HepG2 (cell line): Measurements from ENCODE around the gene GLCE. TPM values are rescaled to one million over a fixed set of nuclear protein-coding genes. Genes with fewer than 3 reads are reported as not detected.

Experiments used
- ATAC-seq: fragments of 200-7000 bp; cut with Tn5 transposase; 3 replicates; pipeline ENCODE4 v1.9.1; 2020; ENCODE audit warnings: mild to moderate bottlenecking, moderate library complexity
- BruUV-seq: library from RNA; stranded (reverse); fragments of 400-500 nt; replicated peaks from 2 replicates; lab custom pipeline; 2021; lab: Mats Ljungman, UMichigan
- CTCF ChIA-PET: fragments of 300-600 bp; formaldehyde crosslinking; extraction: SDS; loops from one replicate; lab custom pipeline; 2021; ENCODE audit warnings: low total read pairs, inconsistent platforms, low intra/inter-chr PET ratio; lab: Yijun Ruan, JAX
- POLR2A ChIA-PET: fragments of 350-600 bp; sonication (Branson Sonifier 250); formaldehyde crosslinking; loops from one replicate; lab custom pipeline; 2020; ENCODE audit warnings: antibody characterized with exemption, inconsistent platforms; lab: Yijun Ruan, JAX
- DNase-seq: peaks from one replicate; pipeline ENCODE4 v3.0.0-alpha.2; 2015; ENCODE audit warnings: low spot score
- FAIRE-seq: peaks from 3 replicates; lab custom pipeline; 2011; peaks lifted over from hg19 to GRCh38; lab: Jason Lieb, UNC
- H2AFZ ChIP-seq: one replicate; pipeline ENCODE4 v1.6.1; 2011; ENCODE audit warnings: low read length, inconsistent platforms
- H3K27ac ChIP-seq: fragments of 300-600 bp; 3 replicates; pipeline ENCODE4 v1.8.0; 2011; ENCODE audit warnings: mixed run types, mild to moderate bottlenecking, mixed read lengths, low read length, inconsistent platforms; ENCODE audit not compliant: insufficient read depth; ENCODE audit errors: extremely low read length
- H3K27me3 ChIP-seq, 2 experiments: fragments of 200-600 bp in 1 of 2; 2 replicates in 1 of 2; 3 replicates in 1 of 2; pipeline versions ENCODE4 v1.6.0 to v1.8.0; 2011; ENCODE audit warnings: low read length in 2 of 2, mild to moderate bottlenecking in 2 of 2, moderate library complexity in 2 of 2, inconsistent platforms in 1 of 2; ENCODE audit not compliant: insufficient read depth in 2 of 2, control insufficient read depth in 1 of 2
- H3K36me3 ChIP-seq, 2 experiments: fragments of 200-600 bp in 1 of 2; replicated peaks in 1 of 2; 2 replicates in 1 of 2; 3 replicates in 1 of 2; pipeline versions ENCODE4 v1.5.1 to v1.8.0; 2011; ENCODE audit warnings: low read length in 2 of 2, inconsistent platforms in 1 of 2; ENCODE audit not compliant: insufficient read depth in 2 of 2, control insufficient read depth in 1 of 2
- H3K4me1 ChIP-seq: 2 replicates; pipeline ENCODE4 v1.5.1; 2012; ENCODE audit warnings: low read length, inconsistent platforms; ENCODE audit not compliant: insufficient read depth
- H3K4me2 ChIP-seq: 2 replicates; pipeline ENCODE4 v1.6.0; 2011; ENCODE audit warnings: low read depth, low read length, inconsistent platforms
- H3K4me3 ChIP-seq, 3 experiments: fragments of 200-600 bp in 1 of 3; sonication (generic), shearing (Covaris generic) in 1 of 3; replicated peaks in 1 of 3; 2 replicates each; pipeline ENCODE4 v1.5.1; 2011 to 2016; ENCODE audit warnings: low read length in 3 of 3, inconsistent platforms in 2 of 3, low read depth in 2 of 3, mild to moderate bottlenecking in 2 of 3, control low read depth in 1 of 3, mixed read lengths in 1 of 3; ENCODE audit not compliant: insufficient read depth in 1 of 3
- H3K79me2 ChIP-seq: one replicate; pipeline ENCODE4 v1.6.1; 2011; ENCODE audit warnings: low read length, inconsistent platforms; ENCODE audit not compliant: insufficient read depth
- H3K9ac ChIP-seq: 2 replicates; pipeline ENCODE4 v1.6.0; 2011; ENCODE audit warnings: mild to moderate bottlenecking, low read depth, low read length, inconsistent platforms; ENCODE audit not compliant: insufficient read depth
- H3K9me3 ChIP-seq: 2 replicates; pipeline ENCODE4 v1.5.1; 2012; ENCODE audit warnings: mild to moderate bottlenecking, low read length
- H4K20me1 ChIP-seq: 2 replicates; pipeline ENCODE4 v1.6.0; 2011; ENCODE audit warnings: inconsistent platforms, mild to moderate bottlenecking, low read length, moderate library complexity; ENCODE audit not compliant: insufficient read depth
- ASH2L ChIP-seq: fragments of 300-600, 200-600 bp; sonication (generic); IDR thresholded peaks from 2 replicates; pipeline ENCODE4 v1.7.0; 2017; ENCODE audit warnings: low read depth, mild to moderate bottlenecking, moderate library complexity, mixed read lengths, low read length; ENCODE audit not compliant: insufficient read length
- CEBPB ChIP-seq: IDR thresholded peaks from 2 replicates; pipeline ENCODE4 v1.6.1; 2011; ENCODE audit warnings: low read depth, low read length, improper control_type of control experiment, borderline replicate concordance
- FOXA3 ChIP-seq: IDR thresholded peaks from 2 replicates; pipeline ENCODE4 v1.6.1; 2016; ENCODE audit warnings: missing genetic modification reagents, missing compliant biosample characterization
- FOXJ3 ChIP-seq: sonication (generic); formaldehyde crosslinking; IDR thresholded peaks from 2 replicates; pipeline ENCODE4 v1.4.0; 2020; ENCODE audit warnings: missing genetic modification reagents, mild to moderate bottlenecking, borderline replicate concordance
- HNF4A ChIP-seq: sonication (generic); formaldehyde crosslinking; IDR thresholded peaks from 2 replicates; pipeline ENCODE4 v1.4.0; 2020; ENCODE audit warnings: missing genetic modification reagents
- MED1 ChIP-seq: sonication (generic); formaldehyde crosslinking; IDR thresholded peaks from 2 replicates; pipeline ENCODE4 v1.4.0; 2020; ENCODE audit warnings: missing genetic modification reagents
- MXI1 ChIP-seq: IDR thresholded peaks from 3 replicates; pipeline ENCODE4 v1.6.1; 2012; ENCODE audit warnings: low read depth, low read length, inconsistent platforms, borderline replicate concordance
- NR2F1 ChIP-seq, 2 experiments: fragments of 450-650 bp in 1 of 2; formaldehyde crosslinking in 1 of 2; IDR thresholded peaks; 2 replicates each; pipeline versions ENCODE4 v1.5.0 to v1.6.1; 2016 to 2020; ENCODE audit warnings: mild to moderate bottlenecking in 1 of 2, missing compliant biosample characterization in 1 of 2, missing genetic modification reagents in 1 of 2, moderate library complexity in 1 of 2
- PHF21A ChIP-seq: sonication (generic); formaldehyde crosslinking; IDR thresholded peaks from 2 replicates; pipeline ENCODE4 v1.5.0; 2020; ENCODE audit warnings: mild to moderate bottlenecking, missing genetic modification reagents
- RFX1 ChIP-seq: fragments of 450-650 bp; IDR thresholded peaks from 2 replicates; pipeline ENCODE4 v1.6.1; 2017
- RFX3 ChIP-seq: IDR thresholded peaks from 2 replicates; pipeline ENCODE4 v1.6.1; 2016; ENCODE audit warnings: missing biosample characterization, missing genetic modification reagents
- SOX5 ChIP-seq: IDR thresholded peaks from 2 replicates; pipeline ENCODE4 v1.6.1; 2016; ENCODE audit warnings: borderline replicate concordance
- ZKSCAN5 ChIP-seq: sonication (generic); formaldehyde crosslinking; IDR thresholded peaks from 2 replicates; pipeline ENCODE4 v1.5.1; 2020; ENCODE audit warnings: mild to moderate bottlenecking, missing genetic modification reagents
- ZNF235 ChIP-seq: sonication (generic); formaldehyde crosslinking; IDR thresholded peaks from 2 replicates; pipeline ENCODE4 v1.8.1; 2023; ENCODE audit warnings: mild to moderate bottlenecking, missing genetic modification reagents, borderline replicate concordance
- ZNF629 ChIP-seq: sonication (generic); formaldehyde crosslinking; conservative IDR thresholded peaks from 2 replicates; pipeline ENCODE4 v1.5.0; 2020; ENCODE audit warnings: missing genetic modification reagents
- ZNF7 ChIP-seq: IDR thresholded peaks from 2 replicates; pipeline ENCODE4 v1.6.1; 2016; ENCODE audit warnings: missing biosample characterization, missing genetic modification reagents
- ZNF703 ChIP-seq: sonication (generic); formaldehyde crosslinking; IDR thresholded peaks from 2 replicates; pipeline ENCODE4 v1.5.1; 2020; ENCODE audit warnings: missing genetic modification reagents, mild to moderate bottlenecking, moderate library complexity, borderline replicate concordance
- ZNF747 ChIP-seq: sonication (generic); formaldehyde crosslinking; IDR thresholded peaks from 2 replicates; pipeline ENCODE4 v1.8.1; 2023; ENCODE audit warnings: missing genetic modification reagents, mild to moderate bottlenecking, borderline replicate concordance
- WGBS: methylation state at CpG from one replicate; pipeline ENCODE4 v1.1.6; 2017; ENCODE audit warnings: low lambda C conversion rate; 5-methylcytosine and 5-hydroxymethylcytosine counted together
- in situ Hi-C: cut with HindIII; loops from 2 replicates; pipeline ENCODE4 v1.10.0; 2017; ENCODE audit warnings: low pct_unique_long_range_greater_than_20kb; ENCODE audit not compliant: extremely low pct_ligation_motif_present
- intact Hi-C: fragments of 100-400 bp; cut with micrococcal nuclease; formaldehyde crosslinking; loops from one replicate; pipeline ENCODE4 v1.10.0; 2022; ENCODE audit not compliant: unreplicated experiment
- polyA plus RNA-seq, 8 experiments: library from polyadenylated mRNA; depleted of rRNA in 3 of 8; stranded (reverse) in 7 of 8; unstranded in 1 of 8; fragments of >200 nt; fragmentation: Illumina TruSeq in 4 of 8; extraction: Trizol in 4 of 8; gene quantifications; 2 replicates each; pipeline versions ENCODE4 v1.2.1 to v1.2.3, GENCODE V29; 2011 to 2016; ENCODE audit warnings: low read depth in 4 of 8, missing spikeins in 1 of 8, mixed read lengths in 1 of 8; ENCODE audit not compliant: insufficient read depth in 1 of 8
- total RNA-seq, 5 experiments: library from RNA; depleted of rRNA; stranded (reverse); fragments of >200 nt; fragmentation: Illumina TruSeq; extraction: Trizol; gene quantifications; 2 replicates each; pipeline ENCODE4 v1.2.3, GENCODE V29; 2016; ENCODE audit warnings: low read depth in 1 of 5
- TF ChIP-seq, protein P1 (sequence below): sonication (generic); formaldehyde crosslinking; conservative IDR thresholded peaks from 2 replicates; pipeline ENCODE4 v1.4.0; 2020; ENCODE audit warnings: mild to moderate bottlenecking, missing genetic modification reagents, moderate library complexity
- TF ChIP-seq, protein P2 (sequence below): sonication (generic); IDR thresholded peaks from 2 replicates; pipeline ENCODE4 v1.6.1; 2016; ENCODE audit warnings: low read depth, borderline replicate concordance

Gene GLCE
- total and polyA plus RNA-seq, 2 of the 13 experiments (the other 11 are each of a cell fraction or from before 2014, with no cell fraction given) = 12.9 to 23.4 TPM

DNA sequence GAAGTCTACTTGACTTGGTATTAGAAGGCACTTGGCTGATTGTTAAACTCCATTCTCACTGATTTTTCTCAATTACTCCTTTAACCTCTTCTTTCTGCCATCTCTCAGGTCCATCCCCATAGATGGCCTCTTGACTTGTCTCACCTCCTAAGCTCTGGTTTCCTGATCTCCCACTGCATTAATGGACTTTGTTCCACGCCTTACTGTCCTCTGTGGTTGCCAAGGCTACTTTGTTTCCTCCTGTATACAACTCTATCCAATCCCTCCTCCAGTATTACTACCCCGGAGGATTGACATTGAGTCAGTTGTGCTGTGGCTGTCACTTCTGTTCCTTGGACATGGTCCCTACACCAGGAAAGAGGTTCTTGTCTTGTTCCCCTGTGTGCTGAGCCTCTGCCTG, 10.6 kb upstream of the GLCE start:
- peak; percentile 88 for ATAC-seq
- peak; percentile 55 for DNase-seq
- Histone ChIP-seq H3K36me3 (no peaks in the 10 kb centered on the region), H3K27me3 (no peaks in the 10 kb centered on the region), H3K4me1 (peaks cover 30% of the 10 kb centered on the region), H3K79me2 (no peaks in the 10 kb centered on the region), H4K20me1 (no peaks in the 10 kb centered on the region), H3K4me3 (no peak overlapping the region), H3K9ac (no peak overlapping the region), H2AFZ (no peak overlapping the region), H3K9me3 (no peaks in the 10 kb centered on the region), H3K27ac (no peak overlapping the region)
- in situ Hi-C loops = no loop called here
- ChIA-PET CTCF (no interaction called here), POLR2A (interaction anchor here (1.6 kb wide), 1 partner anchor 11 kb away, joined by 9 read pairs; the partner anchor contains the start of gene GLCE)
- no peak for FAIRE-seq
- intact Hi-C loops = no loop called here
- no TSS peak for BruUV-seq
- 0% methylated on average over 2 of the region's 2 CpGs for WGBS
- TF ChIP-seq RFX1 = peak; percentile 78
- no peak for TF ChIP-seq ZNF235
- TF ChIP-seq ASH2L = peak; percentile 33
- peak; percentile 58; the same call in 1 of the 2 replicates for TF ChIP-seq FOXA3
- no peak for TF ChIP-seq CEBPB
- 0 out of 2 replicates have a peak, but pooled peaks have one; percentile 17 for TF ChIP-seq MED1 (CRISPR knock-in tag)
- TF ChIP-seq ZNF747 (CRISPR knock-in tag) = no peak
- no peak for TF ChIP-seq ZNF7 (CRISPR knock-in tag)
- TF ChIP-seq SOX5 (CRISPR knock-in tag) = no peak
- peak; percentile 84 for TF ChIP-seq RFX3 (CRISPR knock-in tag)
- TF ChIP-seq, protein P1, sequence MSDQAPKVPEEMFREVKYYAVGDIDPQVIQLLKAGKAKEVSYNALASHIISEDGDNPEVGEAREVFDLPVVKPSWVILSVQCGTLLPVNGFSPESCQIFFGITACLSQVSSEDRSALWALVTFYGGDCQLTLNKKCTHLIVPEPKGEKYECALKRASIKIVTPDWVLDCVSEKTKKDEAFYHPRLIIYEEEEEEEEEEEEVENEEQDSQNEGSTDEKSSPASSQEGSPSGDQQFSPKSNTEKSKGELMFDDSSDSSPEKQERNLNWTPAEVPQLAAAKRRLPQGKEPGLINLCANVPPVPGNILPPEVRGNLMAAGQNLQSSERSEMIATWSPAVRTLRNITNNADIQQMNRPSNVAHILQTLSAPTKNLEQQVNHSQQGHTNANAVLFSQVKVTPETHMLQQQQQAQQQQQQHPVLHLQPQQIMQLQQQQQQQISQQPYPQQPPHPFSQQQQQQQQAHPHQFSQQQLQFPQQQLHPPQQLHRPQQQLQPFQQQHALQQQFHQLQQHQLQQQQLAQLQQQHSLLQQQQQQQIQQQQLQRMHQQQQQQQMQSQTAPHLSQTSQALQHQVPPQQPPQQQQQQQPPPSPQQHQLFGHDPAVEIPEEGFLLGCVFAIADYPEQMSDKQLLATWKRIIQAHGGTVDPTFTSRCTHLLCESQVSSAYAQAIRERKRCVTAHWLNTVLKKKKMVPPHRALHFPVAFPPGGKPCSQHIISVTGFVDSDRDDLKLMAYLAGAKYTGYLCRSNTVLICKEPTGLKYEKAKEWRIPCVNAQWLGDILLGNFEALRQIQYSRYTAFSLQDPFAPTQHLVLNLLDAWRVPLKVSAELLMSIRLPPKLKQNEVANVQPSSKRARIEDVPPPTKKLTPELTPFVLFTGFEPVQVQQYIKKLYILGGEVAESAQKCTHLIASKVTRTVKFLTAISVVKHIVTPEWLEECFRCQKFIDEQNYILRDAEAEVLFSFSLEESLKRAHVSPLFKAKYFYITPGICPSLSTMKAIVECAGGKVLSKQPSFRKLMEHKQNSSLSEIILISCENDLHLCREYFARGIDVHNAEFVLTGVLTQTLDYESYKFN (CRISPR knock-in tag) = peak; percentile 33; the same call in 1 of the 2 replicates
- TF ChIP-seq ZNF629 (CRISPR knock-in tag) = no peak
- peak; percentile 60; the same call in 1 of the 3 replicates for TF ChIP-seq MXI1
- peak; percentile 61 for TF ChIP-seq HNF4A (CRISPR knock-in tag)
- TF ChIP-seq ZNF703 (CRISPR knock-in tag) = no peak
- TF ChIP-seq, protein P2, sequence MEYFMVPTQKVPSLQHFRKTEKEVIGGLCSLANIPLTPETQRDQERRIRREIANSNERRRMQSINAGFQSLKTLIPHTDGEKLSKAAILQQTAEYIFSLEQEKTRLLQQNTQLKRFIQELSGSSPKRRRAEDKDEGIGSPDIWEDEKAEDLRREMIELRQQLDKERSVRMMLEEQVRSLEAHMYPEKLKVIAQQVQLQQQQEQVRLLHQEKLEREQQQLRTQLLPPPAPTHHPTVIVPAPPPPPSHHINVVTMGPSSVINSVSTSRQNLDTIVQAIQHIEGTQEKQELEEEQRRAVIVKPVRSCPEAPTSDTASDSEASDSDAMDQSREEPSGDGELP = no peak
- peak; percentile 54; the same call in 1 of the 2 replicates for TF ChIP-seq ZKSCAN5
- 0 out of 2 replicates have a peak, but pooled peaks have one; percentile 19 for TF ChIP-seq FOXJ3 (CRISPR knock-in tag)
- TF ChIP-seq NR2F1 (CRISPR knock-in tag; IDR thresholded peaks at IDR 0.05) = no peak
- TF ChIP-seq PHF21A (CRISPR knock-in tag) = no peak
- TF ChIP-seq, all 625 proteins: peak for 10
- peak overlapping the region; percentile 37 for H3K4me2 ChIP-seq
